Stimulated activated CD8-positive, alpha-beta memory T cell treated with anti-CD3 and anti-CD28 coated beads, Interleukin-4, amount 100 ng/mL, for 1 hour (primary cell): Measurements from ENCODE around the gene PTPRG.

Experiments used
- DNase-seq, 2 donors: peaks; one replicate each; pipeline ENCODE4 v3.0.0-alpha.2; 2020; ENCODE audit warnings: low read depth in 2 of 2, low spot score in 1 of 2

The PTPRG gene

GRCh38 chr3:62168356-62168755 lies 607.0 kb downstream of the PTPRG start:
- DNase-seq, result no peak

DNA sequence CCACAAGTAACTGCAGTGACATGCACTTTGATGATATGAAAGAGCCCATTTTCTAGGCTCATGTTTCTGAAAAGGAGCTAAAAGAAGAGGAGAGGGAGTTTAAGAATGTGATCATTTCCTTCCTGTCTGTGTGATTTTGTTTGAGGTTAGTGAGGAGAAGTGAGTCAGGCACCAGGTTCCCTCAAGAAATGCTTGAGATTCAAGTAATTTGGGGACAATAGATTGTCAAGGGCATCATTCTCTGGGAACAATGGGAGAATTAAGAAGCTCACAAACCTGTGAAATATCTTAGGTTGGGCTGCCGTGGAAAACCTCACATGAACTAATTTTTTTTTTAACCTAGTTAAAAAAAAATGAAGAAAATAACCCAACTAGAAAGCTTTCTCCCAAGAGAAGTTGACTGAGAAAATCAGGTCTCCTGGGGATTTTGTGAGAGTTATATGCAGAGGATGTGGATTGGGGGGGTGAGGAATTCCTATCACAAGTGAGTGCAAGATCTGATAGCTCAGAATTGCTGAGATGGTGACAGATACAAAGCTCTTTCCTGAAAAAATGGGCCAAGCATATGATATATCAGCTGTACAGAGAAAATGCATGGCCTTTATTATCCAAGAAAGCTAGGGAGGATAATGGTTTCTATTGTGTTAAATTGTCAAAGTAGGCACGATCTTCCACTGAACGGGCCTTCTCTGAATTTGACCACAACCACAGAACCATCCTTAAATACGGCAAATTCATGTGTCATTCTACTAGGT lies 608.7 kb downstream of the PTPRG start:
- no peak for DNase-seq

GRCh38 chr3:62171789-62172188 lies 610.4 kb downstream of the PTPRG start:
- no peak for DNase-seq

DNA sequence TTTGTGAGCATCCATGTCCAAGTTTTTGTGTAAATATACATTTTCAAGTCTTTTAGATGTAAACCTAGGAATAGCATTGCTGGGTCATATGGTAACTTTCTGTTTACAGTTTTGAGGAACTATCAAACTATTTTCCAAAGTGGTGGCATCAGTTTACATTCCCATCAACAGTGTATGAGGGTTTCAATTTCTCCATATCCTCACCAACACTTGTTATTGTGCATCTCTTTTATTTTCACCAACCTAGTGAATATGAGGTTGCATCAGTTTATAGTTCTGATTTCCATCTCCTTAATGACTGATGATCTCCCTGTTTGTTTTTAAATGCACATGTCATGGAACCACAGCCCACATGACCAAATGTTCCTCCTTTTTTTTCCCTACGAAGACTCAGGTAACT lies 610.8 kb downstream of the PTPRG start:
- DNase-seq, result no peak

DNA sequence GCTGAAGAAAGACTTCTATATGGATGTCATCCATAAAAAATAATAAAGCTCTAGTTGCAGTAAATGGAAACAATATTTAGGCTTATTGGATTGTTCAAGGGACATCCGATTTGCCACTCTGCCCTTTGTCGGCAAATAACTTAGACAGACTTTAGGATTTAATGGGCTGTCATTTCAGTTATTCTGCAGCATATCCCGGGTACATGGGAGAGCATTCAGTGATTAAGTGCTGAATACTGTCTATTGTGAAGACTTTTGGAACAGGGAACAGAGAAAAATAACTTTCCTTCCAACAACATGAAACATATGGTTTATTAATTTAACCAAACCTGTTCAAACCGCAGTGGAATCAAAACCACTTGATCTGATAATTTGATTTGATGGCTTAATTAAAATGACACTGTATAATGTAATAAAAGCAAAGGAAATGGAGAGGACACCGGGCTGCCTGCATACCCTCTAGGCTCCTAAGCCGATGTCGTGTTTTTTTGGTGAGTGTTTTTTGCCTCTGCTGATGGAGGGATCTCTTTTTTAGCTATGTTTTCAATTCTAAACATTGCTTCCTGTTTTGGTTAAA lies 612.7 kb downstream of the PTPRG start:
- no peak for DNase-seq

- no peak for DNase-seq
These were observed 613.8 kb downstream of the PTPRG start for GRCh38 chr3:62175161-62175560.

GRCh38 chr3:62178032-62178431 lies 616.7 kb downstream of the PTPRG start:
- no peak for DNase-seq

- no peak for DNase-seq
These were observed 617.6 kb downstream of the PTPRG start for GRCh38 chr3:62178739-62179600.

DNA sequence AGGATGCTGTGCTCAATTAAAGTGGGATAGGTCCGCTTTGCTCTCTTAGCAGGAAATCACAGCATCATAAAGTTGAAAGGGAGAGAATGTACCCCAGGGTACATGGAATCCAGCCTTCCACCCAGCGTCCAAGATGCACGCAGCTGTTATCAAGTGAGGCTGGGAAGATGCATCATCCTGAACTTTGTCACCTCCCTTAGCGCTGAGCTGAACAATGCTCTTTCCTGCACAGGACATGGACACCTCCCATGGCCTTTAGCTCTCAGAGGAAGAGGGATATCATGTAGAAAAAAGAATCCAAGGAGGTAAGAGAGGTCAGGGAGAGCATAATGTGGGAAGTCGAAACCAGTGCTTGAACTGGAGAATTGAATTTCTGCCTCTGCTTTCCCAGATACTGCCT lies 619.1 kb downstream of the PTPRG start:
- DNase-seq, result no peak

DNA sequence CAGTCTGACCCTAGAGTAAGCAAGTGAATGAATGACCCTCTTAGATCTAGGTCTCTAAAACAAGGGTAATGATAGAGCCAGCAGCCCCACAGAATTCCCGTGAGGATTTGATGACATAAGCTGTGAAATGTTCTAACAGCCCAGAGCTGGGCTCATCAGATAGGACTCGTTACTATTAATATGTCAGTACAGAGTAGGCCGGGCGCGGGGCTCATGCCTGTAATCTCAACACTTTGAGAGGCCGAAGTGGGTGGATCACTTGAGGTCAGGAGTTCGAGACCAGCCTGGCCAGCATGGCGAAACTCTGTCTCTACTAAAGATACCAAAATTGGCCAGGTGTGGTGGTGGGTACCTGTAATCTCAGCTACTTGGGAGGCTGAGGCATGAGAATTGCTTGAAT lies 621.7 kb downstream of the PTPRG start:
- no peak for DNase-seq

- DNase-seq, result no peak
These were observed 622.6 kb downstream of the PTPRG start for GRCh38 chr3:62183969-62184368.

GRCh38 chr3:62184559-62184958 lies 623.2 kb downstream of the PTPRG start:
- no peak for DNase-seq

DNA sequence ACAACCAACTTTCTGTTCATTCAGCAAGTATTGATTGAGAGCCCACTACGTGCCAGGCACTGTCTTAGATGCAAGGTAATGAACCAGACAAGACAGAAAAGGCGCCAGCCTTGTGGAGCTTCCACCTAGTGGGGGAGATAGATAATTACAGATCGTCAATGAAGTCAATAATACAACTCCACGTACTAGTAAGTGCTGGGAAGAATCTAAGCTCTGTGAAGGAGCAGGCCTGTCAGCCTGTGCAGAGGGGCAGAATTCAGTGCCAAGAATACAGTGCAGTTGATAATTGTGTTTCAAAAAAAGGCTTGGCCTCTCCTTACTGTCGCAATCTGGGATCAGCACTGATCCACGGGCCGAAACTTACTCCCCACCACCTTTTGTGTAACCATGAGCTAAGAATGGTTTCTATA lies 625.7 kb downstream of the PTPRG start:
- no peak for DNase-seq

DNA sequence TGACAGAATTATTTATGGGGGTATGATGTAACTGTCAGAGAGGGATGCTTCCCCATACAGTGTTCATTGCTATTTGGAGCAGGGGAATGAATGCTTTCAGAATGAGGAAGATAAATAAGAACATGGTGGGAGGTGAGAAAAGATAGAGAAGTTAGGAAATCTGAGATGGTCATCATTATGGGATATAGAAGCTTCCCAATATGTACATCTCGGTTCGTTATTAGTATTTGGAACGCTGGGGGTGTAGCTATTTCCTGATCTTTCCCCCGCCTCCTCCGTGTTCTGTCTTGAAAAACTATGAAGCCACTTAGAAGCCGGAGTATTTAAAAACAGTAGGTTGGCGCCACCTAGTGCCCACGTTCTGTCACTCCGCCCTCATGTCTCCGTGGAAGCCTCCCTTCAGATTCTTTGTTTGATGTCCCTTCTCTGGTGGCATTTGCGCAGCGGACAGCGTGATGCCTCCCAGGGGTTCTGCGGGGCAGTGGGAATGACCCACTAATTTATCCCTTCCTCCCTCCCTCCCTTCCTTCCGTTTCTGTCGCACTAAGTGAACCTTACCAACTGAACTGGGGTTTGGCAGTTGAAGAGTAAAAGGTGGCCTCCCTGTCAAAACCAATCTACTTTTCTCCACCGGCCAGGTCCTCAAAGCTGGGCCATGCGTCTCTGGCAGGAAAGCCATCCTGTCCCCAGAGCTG lies 627.5 kb downstream of the PTPRG start:
- peak; percentile 21 to 28 for DNase-seq

DNA sequence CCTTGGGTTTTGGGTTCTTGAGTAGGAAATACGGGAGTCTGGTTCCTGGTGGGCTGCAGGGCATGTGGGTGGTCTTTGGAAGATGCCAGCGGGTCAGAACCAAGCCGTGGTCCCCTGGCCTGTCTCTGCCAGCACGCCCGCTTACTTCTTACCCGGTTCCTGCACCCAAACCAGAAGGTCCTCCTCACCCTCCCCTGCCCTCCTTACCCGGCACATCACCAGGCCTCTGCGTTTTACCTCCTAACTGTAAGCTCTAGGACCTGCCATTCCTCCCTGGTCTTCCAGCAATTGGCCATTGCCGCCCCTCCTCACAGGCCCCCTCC lies 628.0 kb downstream of the PTPRG start:
- no peak for DNase-seq

DNA sequence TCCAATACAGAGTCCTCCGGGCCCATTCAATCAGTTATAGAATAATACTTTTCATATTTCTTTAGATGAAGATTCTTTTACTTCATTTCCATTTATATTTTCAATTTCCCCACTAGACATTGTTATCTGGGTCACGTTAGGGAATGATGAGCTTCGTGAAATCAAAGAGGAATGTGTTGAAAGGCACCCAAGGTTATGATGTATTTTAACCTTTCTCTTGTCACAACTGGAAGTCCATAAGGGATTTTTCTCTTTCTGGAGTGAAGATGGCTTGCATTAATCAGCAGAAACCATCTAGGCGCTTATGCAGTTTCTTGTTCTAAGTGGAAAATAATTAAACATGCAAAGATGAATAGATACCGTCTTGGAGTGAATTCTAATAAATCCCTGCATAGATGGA lies 631.5 kb downstream of the PTPRG start:
- DNase-seq, result no peak

DNA sequence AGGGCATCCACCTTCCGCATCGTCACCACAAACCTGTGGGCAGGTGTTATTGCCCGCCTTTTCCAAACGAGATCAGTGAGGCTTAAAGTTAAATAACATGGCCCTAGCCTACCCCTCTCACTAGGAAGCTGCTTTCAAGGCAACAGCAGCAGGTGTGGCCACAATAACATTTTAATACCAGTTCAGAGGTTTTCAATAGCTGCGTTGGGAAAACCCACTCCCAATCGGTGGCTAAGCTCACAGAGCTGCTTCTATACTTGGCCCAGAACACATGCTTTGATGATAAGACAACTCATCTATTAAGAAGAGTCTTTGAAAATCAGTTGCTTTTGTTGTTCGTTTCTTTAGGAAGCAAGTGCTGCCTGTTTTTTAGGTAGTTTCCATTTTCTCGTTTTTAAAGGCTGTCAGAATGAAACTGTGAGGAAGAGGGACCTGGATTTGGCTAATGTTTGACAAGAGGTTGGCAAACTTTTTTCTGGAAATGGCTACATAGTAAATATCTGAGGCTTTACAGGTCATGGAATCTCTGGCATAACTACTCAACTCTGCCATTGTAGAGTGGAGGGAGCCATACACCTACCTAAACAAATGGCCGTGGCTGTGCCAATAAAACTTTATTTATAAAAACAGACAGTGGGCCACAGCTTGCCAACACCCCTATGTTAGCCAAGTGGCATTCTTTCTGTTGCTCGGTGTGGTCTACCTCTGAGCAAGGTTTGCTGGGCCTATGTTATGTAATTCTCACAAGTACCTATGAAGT lies 632.4 kb downstream of the PTPRG start:
- no peak for DNase-seq

GRCh38 chr3:62197350-62198012 lies 636.1 kb downstream of the PTPRG start:
- DNase-seq, result no peak

GRCh38 chr3:62199126-62199525 lies 637.8 kb downstream of the PTPRG start:
- no peak for DNase-seq

- DNase-seq, result no peak
These were observed 640.2 kb downstream of the PTPRG start for GRCh38 chr3:62201438-62202035.
